ENCODE results near the gene NRCAM. TPM values are rescaled to one million over a fixed set of nuclear protein-coding genes. Genes with fewer than 3 reads are reported as not detected.

Gene NRCAM
- total and polyA plus RNA-seq, 2 of the 8 experiments (the other 6 are each of a cell fraction or from before 2014, with no cell fraction given) = 2.7 to 3.8 TPM

DNA sequence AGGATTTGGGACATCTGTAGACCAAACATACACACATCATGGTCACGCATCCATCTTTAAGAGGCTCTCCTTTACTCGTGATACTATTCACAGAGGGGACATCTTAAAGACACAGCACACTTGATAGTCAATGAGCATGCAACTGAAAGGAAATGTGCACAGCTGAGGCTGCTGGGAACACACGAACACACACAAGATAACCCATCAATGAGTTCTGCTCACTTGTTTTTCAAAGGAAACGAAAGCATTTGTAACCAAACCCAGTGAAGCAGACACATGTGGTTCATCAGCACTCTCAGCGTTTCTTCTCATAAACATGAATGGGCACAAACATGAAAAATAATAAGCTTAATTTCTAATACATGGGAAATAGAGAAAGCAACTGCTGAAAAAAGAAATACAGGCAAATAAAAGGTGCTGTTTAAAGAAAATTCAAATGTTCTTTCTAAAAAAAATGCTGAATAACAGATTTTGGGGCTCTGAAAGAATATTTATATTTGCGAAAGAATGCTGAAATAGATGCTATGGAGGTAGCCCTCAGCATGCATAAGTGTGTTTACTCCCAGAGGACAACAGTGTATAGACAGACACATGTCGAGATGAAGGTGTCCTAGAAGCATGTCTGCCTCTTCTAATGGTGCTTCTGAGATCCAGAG lies 266.4 kb downstream of the NRCAM start:
- Histone ChIP-seq H3K79me1 (ENCODE audit: low read depth, low read length) (no peaks in the 10 kb centered on the region), H4K8ac (ENCODE audit: extremely low read depth, insufficient read depth, low read length) (no peak overlapping the region), H2BK120ac (replicated peaks; ENCODE audit: low read depth, low read length) (no peak overlapping the region), H3K79me2 (ENCODE audit: control insufficient read depth in 1 of 2, insufficient read depth in 2 of 2, low read length in 2 of 2) (no peaks in the 10 kb centered on the region), H2BK20ac (ENCODE audit: low read length) (no peak overlapping the region), H3K56ac (replicated peaks; ENCODE audit: insufficient read length, low read depth, low read length) (no peak overlapping the region), H2BK12ac (ENCODE audit: low read depth, low read length) (no peak overlapping the region), H3K18ac (ENCODE audit: extremely low read depth, low read length) (no peak overlapping the region), H3K9ac (replicated peaks in 1 of 4; ENCODE audit: extremely low read depth in 1 of 4, low read depth in 3 of 4, low read length in 3 of 4) (no peak overlapping the region), H2AK5ac (ENCODE audit: low read depth, low read length) (no peak overlapping the region), H3K36me3 (ENCODE audit: control insufficient read depth in 2 of 4, insufficient read depth in 4 of 4, low read length in 3 of 4) (no peaks in the 10 kb centered on the region; a peak in 2 of 8 replicates), H4K20me1 (replicated peaks in 1 of 2; ENCODE audit: control insufficient read depth in 1 of 2, insufficient read depth in 2 of 2, low read length in 2 of 2) (no peaks in the 10 kb centered on the region), H3K4me1 (replicated peaks in 1 of 4; ENCODE audit: control insufficient read depth in 3 of 4, insufficient read depth in 4 of 4, low read length in 3 of 4) (peaks cover 0 to 5% (median 1%) of the 10 kb centered on the region in 4 experiments; a peak in 2 of 7 replicates), H4K5ac (ENCODE audit: insufficient read length, low read depth, low read length) (no peak overlapping the region), H3K27me3 (replicated peaks in 1 of 4; ENCODE audit: control insufficient read depth in 3 of 4, extremely low read depth in 1 of 4, insufficient read depth in 3 of 4, low read length in 3 of 4) (no peaks in the 10 kb centered on the region), H2AFZ (ENCODE audit: low read length) (no peak overlapping the region), H3K23me2 (ENCODE audit: low read depth, low read length) (no peaks in the 10 kb centered on the region), H3K4me3 (ENCODE audit: extremely low read depth in 1 of 4, insufficient read depth in 2 of 4, low read depth in 3 of 4, low read length in 4 of 4) (no peak overlapping the region), H4K91ac (replicated peaks; ENCODE audit: insufficient read length, low read length) (no peak overlapping the region), H3K4ac (replicated peaks; ENCODE audit: insufficient read length, low read depth, low read length) (no peak overlapping the region), H3K9me3 (ENCODE audit: insufficient read depth in 2 of 2, low read depth in 1 of 2, low read length in 1 of 2) (no peaks in the 10 kb centered on the region; a peak in 1 of 4 replicates), H2BK15ac (ENCODE audit: low read length) (no peak overlapping the region), H3K4me2 (ENCODE audit: insufficient read depth in 1 of 2, low read depth in 2 of 2, low read length in 2 of 2) (no peak overlapping the region), H2BK5ac (ENCODE audit: low read depth, low read length) (no peak overlapping the region), H3K27ac (ENCODE audit: low read depth, low read length) (no peak overlapping the region), H3K14ac (ENCODE audit: insufficient read length) (no peak overlapping the region), H3K23ac (ENCODE audit: insufficient read length) (no peak overlapping the region)
- DNase-seq (ENCODE audit: low read depth in 1 of 2, low spot score in 2 of 2) (no peak), FAIRE-seq (no peak)
- WGBS, 2 experiments (ENCODE audit: extremely low coverage in 1 of 2, insufficient coverage in 1 of 2, insufficient read length in 1 of 2, insufficient replicate concordance in 2 of 2, low coverage in 1 of 2, low lambda C conversion rate in 2 of 2, missing lambda C conversion rate in 1 of 2) = 63% methylated on average over 7 of the region's 7 CpGs; no CpG with 5 or more reads in 1 of the 2 experiments
- ChIA-PET CTCF (ENCODE audit: partially characterized antibody) (interaction anchor here (0.9 to 2.3 kb wide), 3 partner anchors 32 to 265 kb away, joined by 3 to 10 read pairs (median 5); partner anchors contain the start of gene NRCAM), POLR2A (ENCODE audit: partially characterized antibody) (no interaction called here)
- TF ChIP-seq YY1 (IDR thresholded peaks at IDR 0.05; ENCODE audit: low read depth, low read length) = no peak
- TF ChIP-seq JUN (IDR thresholded peaks at IDR 0.05; ENCODE audit: low read depth, low read length) = no peak
- no peak for TF ChIP-seq GABPA (IDR thresholded peaks at IDR 0.05; ENCODE audit: borderline replicate concordance, insufficient read depth, low read length)
- no peak for TF ChIP-seq RNF2 (IDR thresholded peaks at IDR 0.05; ENCODE audit: borderline replicate concordance, low read depth, low read length, missing control alignments, poor library complexity, severe bottlenecking)
- no peak for TF ChIP-seq CTBP2 (IDR thresholded peaks at IDR 0.05; ENCODE audit: borderline replicate concordance, insufficient read depth, insufficient read length, low read length)
- TF ChIP-seq GTF2F1 (IDR thresholded peaks at IDR 0.05; ENCODE audit: borderline replicate concordance, low read depth, low read length) = no peak
- TF ChIP-seq KDM4A (IDR thresholded peaks at IDR 0.05; ENCODE audit: low read depth, low read length, severe bottlenecking) = no peak
- no peak for TF ChIP-seq CHD2 (IDR thresholded peaks at IDR 0.05; ENCODE audit: low read length)
- TF ChIP-seq ZNF274 (IDR thresholded peaks at IDR 0.05; ENCODE audit: borderline replicate concordance, extremely low read depth, low read length) = no peak
- no peak for TF ChIP-seq ASH2L (IDR thresholded peaks at IDR 0.05; ENCODE audit: low read length)
- TF ChIP-seq RXRA (IDR thresholded peaks at IDR 0.05; ENCODE audit: insufficient read depth, low read depth, low read length) = no peak
- TF ChIP-seq RAD21 (IDR thresholded peaks at IDR 0.05 in 1 of 2, conservative IDR thresholded peaks at IDR 0.05 in 1 of 2; ENCODE audit: low read depth in 2 of 2, low read length in 2 of 2) = no peak
- TF ChIP-seq TCF12 (IDR thresholded peaks at IDR 0.05; ENCODE audit: low read depth, low read length) = no peak

All from H1 (cell line).